Ishikawa (cell line): Measurements from ENCODE around the gene CADPS.

Source experiments
- CEBPB ChIP-seq: IDR thresholded peaks from 2 replicates; pipeline ENCODE4 v1.6.1; 2012
- CREB1 ChIP-seq: IDR thresholded peaks from 2 replicates; pipeline ENCODE4 v1.6.1; 2012; ENCODE audit warnings: low read depth
- EGR1 ChIP-seq: IDR thresholded peaks from 2 replicates; pipeline ENCODE4 v1.6.1; 2012
- EP300 ChIP-seq: IDR thresholded peaks from 2 replicates; pipeline ENCODE4 v1.6.1; 2012; ENCODE audit warnings: borderline replicate concordance
- FOXM1 ChIP-seq: IDR thresholded peaks from 2 replicates; pipeline ENCODE4 v1.6.1; 2012; ENCODE audit warnings: low read depth, borderline replicate concordance
- NFIC ChIP-seq: IDR thresholded peaks from 2 replicates; pipeline ENCODE4 v1.6.1; 2012
- RAD21 ChIP-seq: IDR thresholded peaks from 2 replicates; pipeline ENCODE4 v1.6.1; 2012; ENCODE audit warnings: low read depth
- TAF1 ChIP-seq: IDR thresholded peaks from 2 replicates; pipeline ENCODE4 v1.6.1; 2012; ENCODE audit warnings: low read depth, mild to moderate bottlenecking
- TCF12 ChIP-seq: IDR thresholded peaks from 2 replicates; pipeline ENCODE4 v1.6.1; 2012; ENCODE audit warnings: low read depth
- TEAD4 ChIP-seq: IDR thresholded peaks from 2 replicates; pipeline ENCODE4 v1.6.1; 2012
- YY1 ChIP-seq: IDR thresholded peaks from 2 replicates; pipeline ENCODE4 v1.6.1; 2012; ENCODE audit warnings: low read depth
- ZBTB7A ChIP-seq: IDR thresholded peaks from 2 replicates; pipeline ENCODE4 v1.6.1; 2012; ENCODE audit warnings: low read depth
- TF ChIP-seq, protein P1 (sequence below): IDR thresholded peaks from 2 replicates; pipeline ENCODE4 v1.6.1; 2012
- TF ChIP-seq, protein P2 (sequence below): IDR thresholded peaks from 2 replicates; pipeline ENCODE4 v1.6.1; 2012
- TF ChIP-seq, protein P3 (sequence below): IDR thresholded peaks from 2 replicates; pipeline ENCODE4 v1.6.1; 2012; ENCODE audit warnings: low read depth, mild to moderate bottlenecking

The CADPS gene

DNA sequence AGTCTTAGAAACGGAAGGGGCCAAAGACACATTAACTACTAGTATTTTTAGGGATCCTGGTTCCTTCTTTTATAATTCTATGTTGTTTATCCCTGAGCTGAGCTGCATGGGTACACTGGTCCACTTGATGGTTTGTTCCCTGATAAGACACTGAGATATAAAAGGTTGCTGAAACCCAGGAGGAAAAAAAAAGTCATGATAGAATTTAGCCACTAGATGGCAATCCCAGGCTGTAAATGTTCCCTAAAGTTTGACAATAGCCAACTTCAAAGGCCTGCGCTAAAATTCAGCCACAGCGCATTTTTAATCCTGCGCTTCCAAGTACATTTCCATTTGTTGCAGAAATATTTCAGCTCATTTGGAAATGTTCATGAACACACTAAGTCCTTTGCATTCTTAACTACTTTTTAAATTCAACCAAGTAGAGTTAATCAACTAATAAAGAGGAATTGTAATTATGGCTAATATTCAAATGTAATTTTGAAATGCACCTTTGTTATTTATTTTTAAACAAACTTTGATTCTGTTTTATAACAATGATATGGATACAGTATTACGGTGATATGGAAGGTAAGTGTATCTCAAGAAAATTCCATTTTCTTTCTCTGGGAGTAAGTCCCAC, 252.6 kb downstream of the CADPS start:
- TF ChIP-seq RAD21 (peak; percentile 64), TCF12 (no peak)

DNA sequence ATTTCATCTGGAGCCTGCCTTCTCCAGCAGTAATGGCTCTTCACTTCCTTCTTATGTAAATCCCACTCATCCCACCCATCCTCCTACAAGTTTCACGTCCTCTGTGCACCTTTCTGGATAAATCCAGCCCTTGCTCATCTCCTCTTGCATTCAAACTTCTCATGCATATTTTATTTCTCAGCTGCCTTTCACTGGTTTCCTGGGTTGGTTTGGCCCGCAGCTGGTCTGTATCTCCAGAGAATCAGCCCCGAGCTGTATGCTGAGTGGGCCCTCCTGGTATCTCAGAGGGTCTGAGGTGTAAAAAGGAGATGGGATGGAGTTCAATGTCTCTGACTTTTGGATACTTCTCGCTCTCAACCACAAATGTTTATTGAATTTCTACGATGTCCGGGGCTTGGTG, 253.3 kb downstream of the CADPS start:
- TF ChIP-seq TAF1, result no peak
- TF ChIP-seq ZBTB7A, result no peak
- no peak for TF ChIP-seq CREB1
- TF ChIP-seq EGR1, result no peak
- TF ChIP-seq YY1, result no peak
- no peak for TF ChIP-seq TCF12
- no peak for TF ChIP-seq RAD21
- TF ChIP-seq, protein P1, sequence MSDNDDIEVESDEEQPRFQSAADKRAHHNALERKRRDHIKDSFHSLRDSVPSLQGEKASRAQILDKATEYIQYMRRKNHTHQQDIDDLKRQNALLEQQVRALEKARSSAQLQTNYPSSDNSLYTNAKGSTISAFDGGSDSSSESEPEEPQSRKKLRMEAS, result no peak
- TF ChIP-seq EP300, result no peak
- TF ChIP-seq, protein P2, sequence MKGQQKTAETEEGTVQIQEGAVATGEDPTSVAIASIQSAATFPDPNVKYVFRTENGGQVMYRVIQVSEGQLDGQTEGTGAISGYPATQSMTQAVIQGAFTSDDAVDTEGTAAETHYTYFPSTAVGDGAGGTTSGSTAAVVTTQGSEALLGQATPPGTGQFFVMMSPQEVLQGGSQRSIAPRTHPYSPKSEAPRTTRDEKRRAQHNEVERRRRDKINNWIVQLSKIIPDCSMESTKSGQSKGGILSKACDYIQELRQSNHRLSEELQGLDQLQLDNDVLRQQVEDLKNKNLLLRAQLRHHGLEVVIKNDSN, result no peak
- TF ChIP-seq CEBPB, result no peak
- TF ChIP-seq, protein P3, sequence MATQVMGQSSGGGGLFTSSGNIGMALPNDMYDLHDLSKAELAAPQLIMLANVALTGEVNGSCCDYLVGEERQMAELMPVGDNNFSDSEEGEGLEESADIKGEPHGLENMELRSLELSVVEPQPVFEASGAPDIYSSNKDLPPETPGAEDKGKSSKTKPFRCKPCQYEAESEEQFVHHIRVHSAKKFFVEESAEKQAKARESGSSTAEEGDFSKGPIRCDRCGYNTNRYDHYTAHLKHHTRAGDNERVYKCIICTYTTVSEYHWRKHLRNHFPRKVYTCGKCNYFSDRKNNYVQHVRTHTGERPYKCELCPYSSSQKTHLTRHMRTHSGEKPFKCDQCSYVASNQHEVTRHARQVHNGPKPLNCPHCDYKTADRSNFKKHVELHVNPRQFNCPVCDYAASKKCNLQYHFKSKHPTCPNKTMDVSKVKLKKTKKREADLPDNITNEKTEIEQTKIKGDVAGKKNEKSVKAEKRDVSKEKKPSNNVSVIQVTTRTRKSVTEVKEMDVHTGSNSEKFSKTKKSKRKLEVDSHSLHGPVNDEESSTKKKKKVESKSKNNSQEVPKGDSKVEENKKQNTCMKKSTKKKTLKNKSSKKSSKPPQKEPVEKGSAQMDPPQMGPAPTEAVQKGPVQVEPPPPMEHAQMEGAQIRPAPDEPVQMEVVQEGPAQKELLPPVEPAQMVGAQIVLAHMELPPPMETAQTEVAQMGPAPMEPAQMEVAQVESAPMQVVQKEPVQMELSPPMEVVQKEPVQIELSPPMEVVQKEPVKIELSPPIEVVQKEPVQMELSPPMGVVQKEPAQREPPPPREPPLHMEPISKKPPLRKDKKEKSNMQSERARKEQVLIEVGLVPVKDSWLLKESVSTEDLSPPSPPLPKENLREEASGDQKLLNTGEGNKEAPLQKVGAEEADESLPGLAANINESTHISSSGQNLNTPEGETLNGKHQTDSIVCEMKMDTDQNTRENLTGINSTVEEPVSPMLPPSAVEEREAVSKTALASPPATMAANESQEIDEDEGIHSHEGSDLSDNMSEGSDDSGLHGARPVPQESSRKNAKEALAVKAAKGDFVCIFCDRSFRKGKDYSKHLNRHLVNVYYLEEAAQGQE, result no peak

- TF ChIP-seq, protein P3, result no peak
- TF ChIP-seq TCF12 (no peak), EGR1 (no peak), ZBTB7A (no peak), TEAD4 (no peak), TAF1 (no peak), NFIC (no peak)
- TF ChIP-seq, protein P2, result no peak
These were observed 254.0 kb downstream of the CADPS start for GRCh38 chr3:62621176-62621575.

- TF ChIP-seq EP300, result no peak
- TF ChIP-seq NFIC, result no peak
- no peak for TF ChIP-seq TEAD4
- TF ChIP-seq, protein P3, result no peak
- no peak for TF ChIP-seq EGR1
- TF ChIP-seq TAF1, result no peak
- no peak for TF ChIP-seq TCF12
- no peak for TF ChIP-seq FOXM1
These were observed 259.9 kb downstream of the CADPS start for GRCh38 chr3:62615258-62615849.

GRCh38 chr3:62614527-62614926, 260.7 kb downstream of the CADPS start:
- TF ChIP-seq ZBTB7A (no peak), FOXM1 (no peak), CREB1 (no peak), TCF12 (no peak), NFIC (no peak), RAD21 (no peak), CEBPB (no peak), EGR1 (no peak), EP300 (no peak), YY1 (no peak)
- TF ChIP-seq, protein P2, result no peak
- TF ChIP-seq, protein P3, result no peak
